ENCODE measurements around the gene DNASE1L1. TPM values are rescaled to one million over a fixed set of nuclear protein-coding genes. Genes with fewer than 3 reads are reported as not detected.
A peak's percentile ranks its signal among the peaks of the same experiment; 100 is the strongest.

DNASE1L1 gene
- total RNA-seq, 1 donor from 2014 or later, result 52.5 TPM

DNA sequence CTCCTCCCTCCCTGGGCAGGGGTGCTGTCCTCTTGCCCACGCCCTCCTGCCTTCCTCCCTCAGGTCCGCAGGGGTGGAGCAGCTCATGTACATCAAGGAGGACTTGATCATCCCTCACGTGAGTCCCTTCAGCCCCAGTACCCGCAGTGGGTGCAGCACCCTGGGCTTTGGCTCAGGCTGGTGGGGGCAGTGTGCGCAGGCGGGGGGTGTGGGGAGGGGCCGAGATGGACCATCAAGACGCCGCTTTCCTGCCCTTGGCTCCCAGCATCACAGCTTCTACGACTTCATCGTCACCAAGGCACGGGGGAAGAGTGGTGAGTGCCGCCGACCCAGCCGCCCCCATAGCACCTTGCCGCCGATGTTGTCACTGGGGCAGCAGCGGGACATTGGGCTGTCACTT, 40.6 kb upstream of the DNASE1L1 start:
- Histone ChIP-seq H3K27ac (no peak overlapping the region), H3K36me3 (peaks cover 26 to 28% of the 10 kb centered on the region in 2 donors), H3K4me1 (peaks cover 0 to 7% of the 10 kb centered on the region in 2 donors), H3K4me3 (no peak overlapping the region), H3K27me3 (no peaks in the 10 kb centered on the region), H3K9me3 (no peaks in the 10 kb centered on the region)
- TF ChIP-seq, protein P1, sequence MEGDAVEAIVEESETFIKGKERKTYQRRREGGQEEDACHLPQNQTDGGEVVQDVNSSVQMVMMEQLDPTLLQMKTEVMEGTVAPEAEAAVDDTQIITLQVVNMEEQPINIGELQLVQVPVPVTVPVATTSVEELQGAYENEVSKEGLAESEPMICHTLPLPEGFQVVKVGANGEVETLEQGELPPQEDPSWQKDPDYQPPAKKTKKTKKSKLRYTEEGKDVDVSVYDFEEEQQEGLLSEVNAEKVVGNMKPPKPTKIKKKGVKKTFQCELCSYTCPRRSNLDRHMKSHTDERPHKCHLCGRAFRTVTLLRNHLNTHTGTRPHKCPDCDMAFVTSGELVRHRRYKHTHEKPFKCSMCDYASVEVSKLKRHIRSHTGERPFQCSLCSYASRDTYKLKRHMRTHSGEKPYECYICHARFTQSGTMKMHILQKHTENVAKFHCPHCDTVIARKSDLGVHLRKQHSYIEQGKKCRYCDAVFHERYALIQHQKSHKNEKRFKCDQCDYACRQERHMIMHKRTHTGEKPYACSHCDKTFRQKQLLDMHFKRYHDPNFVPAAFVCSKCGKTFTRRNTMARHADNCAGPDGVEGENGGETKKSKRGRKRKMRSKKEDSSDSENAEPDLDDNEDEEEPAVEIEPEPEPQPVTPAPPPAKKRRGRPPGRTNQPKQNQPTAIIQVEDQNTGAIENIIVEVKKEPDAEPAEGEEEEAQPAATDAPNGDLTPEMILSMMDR (IDR thresholded peaks at IDR 0.05), result no peak
- intact Hi-C loops (cut with DNase I), result no loop called here
- DNase-seq (ENCODE audit: low spot score in 2 of 2), result no peak

DNA sequence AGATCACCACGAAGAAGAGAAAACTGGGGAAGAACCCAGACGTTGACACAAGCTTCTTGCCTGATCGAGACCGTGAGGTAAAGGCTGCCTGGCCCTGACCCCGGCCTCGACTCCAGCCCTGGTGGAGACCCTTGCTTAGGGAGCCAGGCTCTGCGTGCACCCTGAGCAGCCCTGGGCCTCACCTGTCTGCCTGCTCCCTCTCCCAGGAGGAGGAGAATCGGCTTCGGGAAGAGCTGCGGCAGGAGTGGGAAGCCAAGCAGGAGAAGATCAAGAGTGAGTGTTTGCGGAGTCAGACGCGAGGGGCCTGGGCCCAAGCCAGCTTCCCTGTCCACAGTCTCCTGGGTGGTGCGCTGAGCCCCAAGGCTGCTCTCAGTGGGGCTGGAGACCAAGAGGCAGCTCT, 39.4 kb upstream of the DNASE1L1 start:
- TF ChIP-seq, protein P1 (IDR thresholded peaks at IDR 0.05), result no peak
- H3K9me3 ChIP-seq, result no peaks in the 10 kb centered on the region
- no peak overlapping the region for H3K27ac ChIP-seq
- peaks cover 0 to 12% of the 10 kb centered on the region in 2 donors for H3K4me1 ChIP-seq
- intact Hi-C loops (cut with DNase I), result no loop called here
- H3K36me3 ChIP-seq, result peaks cover 26 to 28% of the 10 kb centered on the region in 2 donors
- H3K4me3 ChIP-seq, result no peak overlapping the region
- H3K27me3 ChIP-seq, result no peaks in the 10 kb centered on the region
- DNase-seq (ENCODE audit: low spot score in 2 of 2), result no peak

DNA sequence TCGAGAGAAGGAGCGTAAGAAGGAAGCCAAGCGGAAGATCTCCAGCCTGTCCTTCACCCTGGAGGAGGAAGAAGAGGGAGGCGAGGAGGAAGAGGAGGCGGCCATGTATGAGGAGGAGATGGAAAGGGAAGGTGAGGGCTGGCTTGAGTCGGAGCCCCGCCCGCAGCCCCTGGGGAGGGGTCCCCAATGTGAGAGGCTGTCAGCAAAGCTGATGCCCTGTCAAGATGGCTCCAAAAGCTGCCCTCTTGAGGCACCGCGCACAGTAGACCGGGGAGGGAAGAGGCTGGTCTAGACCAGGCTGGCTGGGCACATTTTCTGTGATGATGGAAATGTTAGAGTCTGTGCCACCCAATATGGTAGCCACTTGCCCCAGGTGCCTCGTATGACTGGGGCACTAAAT, 37.4 kb upstream of the DNASE1L1 start:
- TF ChIP-seq, protein P1 (IDR thresholded peaks at IDR 0.05), result no peak
- peaks cover 28 to 40% of the 10 kb centered on the region in 2 donors for H3K36me3 ChIP-seq
- no peak for DNase-seq (ENCODE audit: low spot score in 2 of 2)
- H3K4me1 ChIP-seq, result peaks cover 0 to 13% of the 10 kb centered on the region in 2 donors
- intact Hi-C loops (cut with DNase I), result no loop called here
- no peaks in the 10 kb centered on the region for H3K9me3 ChIP-seq
- no peaks in the 10 kb centered on the region for H3K27me3 ChIP-seq
- no peak overlapping the region for H3K27ac ChIP-seq
- H3K4me3 ChIP-seq, result no peak overlapping the region

DNA sequence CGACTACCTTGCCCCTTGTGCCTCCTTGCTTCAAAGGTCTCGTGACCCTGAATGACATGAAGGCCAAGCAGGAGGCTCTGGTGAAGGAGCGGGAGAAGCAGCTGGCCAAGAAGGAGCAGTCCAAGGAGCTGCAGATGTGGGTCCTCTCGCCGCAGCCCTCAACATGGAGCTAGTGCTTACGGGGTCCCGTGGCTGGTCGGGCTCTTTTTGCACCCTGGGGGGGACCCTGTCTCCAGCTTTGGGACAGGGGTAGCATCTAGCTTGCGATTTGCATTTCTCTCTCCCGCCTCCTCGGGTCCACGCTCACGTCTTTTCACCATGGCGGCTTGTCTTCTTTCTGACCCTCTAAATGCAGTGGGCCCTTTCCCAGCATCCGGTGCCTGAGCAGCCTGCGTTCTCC, 36.7 kb upstream of the DNASE1L1 start:
- Histone ChIP-seq H3K4me1 (peaks cover 0 to 13% of the 10 kb centered on the region in 2 donors), H3K36me3 (peaks cover 32 to 45% of the 10 kb centered on the region in 2 donors), H3K27me3 (no peaks in the 10 kb centered on the region), H3K27ac (no peak overlapping the region), H3K4me3 (no peak overlapping the region), H3K9me3 (no peaks in the 10 kb centered on the region)
- no peak for DNase-seq (ENCODE audit: low spot score in 2 of 2)
- intact Hi-C loops (cut with DNase I), result no loop called here
- TF ChIP-seq, protein P1 (IDR thresholded peaks at IDR 0.05), result no peak

DNA sequence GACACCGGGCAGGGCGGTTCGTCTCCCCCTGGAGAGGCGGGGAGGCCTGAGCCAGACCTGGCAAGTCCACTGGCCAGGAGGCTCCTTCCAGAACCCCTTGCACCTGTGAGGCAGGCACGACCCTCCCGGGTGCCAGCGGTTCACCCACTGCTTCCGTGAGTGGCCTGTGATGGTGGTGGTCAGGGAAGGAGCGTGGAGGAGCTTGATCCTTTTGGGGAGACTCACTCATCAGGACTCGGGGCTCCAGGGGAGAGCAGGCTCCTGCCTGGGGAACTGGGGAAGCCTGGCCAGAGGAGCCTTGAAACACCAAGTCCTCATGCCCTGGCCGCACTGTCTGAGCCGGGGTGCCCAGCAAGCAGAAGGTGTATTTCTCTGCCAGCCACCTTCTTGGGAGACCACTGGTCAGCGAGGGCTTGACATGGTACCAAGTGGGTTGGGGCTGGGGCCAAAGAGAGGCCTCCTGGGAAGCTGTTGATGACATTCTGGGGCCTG, 35.7 kb upstream of the DNASE1L1 start:
- Histone ChIP-seq H3K9me3 (no peaks in the 10 kb centered on the region), H3K4me1 (peaks cover 0 to 13% of the 10 kb centered on the region in 2 donors), H3K36me3 (peaks cover 28 to 45% of the 10 kb centered on the region in 2 donors), H3K4me3 (peak overlapping the region; percentile 77 to 85), H3K27me3 (no peaks in the 10 kb centered on the region), H3K27ac (peak overlapping the region; percentile 79 to 80)
- DNase-seq (ENCODE audit: low spot score in 2 of 2), result no peak
- TF ChIP-seq, protein P1 (IDR thresholded peaks at IDR 0.05), result no peak
- intact Hi-C loops (cut with DNase I), result loop anchor here (5.0 kb wide), 2 partner anchors 32 to 38 kb away; partner anchors contain the start of genes DNASE1L1 and LAGE3
